ENCODE results near the gene KIF9. TPM values are rescaled to one million over a fixed set of nuclear protein-coding genes. Genes with fewer than 3 reads are reported as not detected.

KIF9 gene
- total and polyA plus RNA-seq, 7 donors, result 5.3 to 20.4 (median 14.6) TPM

DNA sequence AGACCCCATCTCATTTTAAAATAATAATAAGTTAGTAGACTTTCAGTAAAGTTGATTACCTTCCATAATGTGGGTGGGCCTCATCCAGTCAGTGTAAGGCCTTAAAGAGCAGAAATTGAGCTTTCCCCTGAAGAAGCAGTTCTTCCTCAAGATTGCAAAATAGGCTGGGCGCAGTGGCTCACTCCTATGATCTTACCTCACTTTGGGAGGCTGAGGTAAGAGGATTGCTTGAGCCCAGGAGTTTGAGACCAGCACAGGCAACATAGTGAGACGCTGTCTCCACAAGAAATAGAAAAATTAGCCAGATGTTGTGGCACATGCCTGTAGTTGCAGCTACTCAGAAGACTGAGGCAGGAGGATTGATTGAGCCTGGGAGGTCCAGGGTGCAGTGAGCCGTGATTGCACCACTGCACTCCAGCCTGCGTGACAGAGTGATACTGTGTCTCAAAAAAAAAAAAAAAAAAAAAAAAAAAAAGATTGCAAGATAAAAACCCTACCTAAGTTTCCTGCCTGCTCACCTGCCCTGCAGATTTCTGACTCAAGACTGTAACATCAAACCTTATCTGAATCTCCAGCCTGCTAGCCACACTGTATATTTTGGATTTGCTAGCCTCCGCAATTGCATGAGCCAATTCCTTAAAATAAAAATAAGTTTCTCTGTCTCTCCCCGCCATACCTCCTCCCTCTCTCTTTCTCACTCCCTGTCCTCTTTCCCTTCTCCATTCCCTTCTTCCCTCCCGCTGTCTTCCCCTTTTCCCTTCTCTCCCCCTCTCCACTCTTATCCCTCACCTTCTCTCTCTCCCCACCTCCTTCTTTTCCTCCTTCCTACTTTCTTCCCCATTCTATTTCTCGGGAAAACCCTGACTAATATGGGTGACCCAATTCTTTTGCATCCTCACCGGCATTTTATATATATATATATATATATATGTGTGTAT lies 17.1 kb upstream of the KIF9 start:
- peaks cover 0 to 17% (median 4%) of the 10 kb centered on the region in 4 donors for H3K36me3 ChIP-seq
- whole genome bisulfite sequencing, 2 donors, result 93% methylated on average over 9 of the region's 9 CpGs
- DNase-seq, result no peak
- no peaks in the 10 kb centered on the region for H3K27me3 ChIP-seq
- intact Hi-C loops (cut with DNase I), result no loop called here
- TF ChIP-seq POLR2A (IDR thresholded peaks at IDR 0.05) (no peak), EP300 (IDR thresholded peaks at IDR 0.05) (no peak), POLR2AphosphoS5 (IDR thresholded peaks at IDR 0.05) (no peak)
- TF ChIP-seq, protein P1, sequence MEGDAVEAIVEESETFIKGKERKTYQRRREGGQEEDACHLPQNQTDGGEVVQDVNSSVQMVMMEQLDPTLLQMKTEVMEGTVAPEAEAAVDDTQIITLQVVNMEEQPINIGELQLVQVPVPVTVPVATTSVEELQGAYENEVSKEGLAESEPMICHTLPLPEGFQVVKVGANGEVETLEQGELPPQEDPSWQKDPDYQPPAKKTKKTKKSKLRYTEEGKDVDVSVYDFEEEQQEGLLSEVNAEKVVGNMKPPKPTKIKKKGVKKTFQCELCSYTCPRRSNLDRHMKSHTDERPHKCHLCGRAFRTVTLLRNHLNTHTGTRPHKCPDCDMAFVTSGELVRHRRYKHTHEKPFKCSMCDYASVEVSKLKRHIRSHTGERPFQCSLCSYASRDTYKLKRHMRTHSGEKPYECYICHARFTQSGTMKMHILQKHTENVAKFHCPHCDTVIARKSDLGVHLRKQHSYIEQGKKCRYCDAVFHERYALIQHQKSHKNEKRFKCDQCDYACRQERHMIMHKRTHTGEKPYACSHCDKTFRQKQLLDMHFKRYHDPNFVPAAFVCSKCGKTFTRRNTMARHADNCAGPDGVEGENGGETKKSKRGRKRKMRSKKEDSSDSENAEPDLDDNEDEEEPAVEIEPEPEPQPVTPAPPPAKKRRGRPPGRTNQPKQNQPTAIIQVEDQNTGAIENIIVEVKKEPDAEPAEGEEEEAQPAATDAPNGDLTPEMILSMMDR (IDR thresholded peaks at IDR 0.05), result no peak
- peaks cover 0 to 14% (median 7%) of the 10 kb centered on the region in 4 donors for H3K4me1 ChIP-seq
- no peak overlapping the region for H3K4me3 ChIP-seq
- H3K9me3 ChIP-seq, result no peaks in the 10 kb centered on the region
- no peak overlapping the region for H3K27ac ChIP-seq

DNA sequence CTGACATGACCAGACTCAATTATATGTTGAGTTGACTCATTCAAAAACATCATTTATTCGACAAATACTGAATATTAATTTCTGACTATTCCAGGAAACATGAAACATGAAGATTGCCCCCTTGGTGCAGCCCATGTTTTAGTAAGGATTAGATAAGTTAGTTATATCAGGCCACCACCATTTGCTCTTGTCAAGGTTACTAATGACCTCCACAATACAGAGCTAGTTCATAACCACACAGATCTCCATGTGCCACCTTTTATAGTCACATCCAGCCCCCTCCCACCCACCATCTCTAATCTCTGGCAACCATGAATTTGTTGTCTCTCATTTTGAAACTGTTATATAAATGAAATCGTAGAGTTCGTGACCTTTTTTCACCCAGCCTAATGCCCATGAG lies 15.8 kb upstream of the KIF9 start:
- TF ChIP-seq, protein P1 (IDR thresholded peaks at IDR 0.05), result no peak
- TF ChIP-seq POLR2AphosphoS5 (IDR thresholded peaks at IDR 0.05), result no peak
- TF ChIP-seq POLR2A (IDR thresholded peaks at IDR 0.05), result no peak
- TF ChIP-seq EP300 (IDR thresholded peaks at IDR 0.05), result no peak
- WGBS, 2 donors, result 90 to 95% methylated on average over 3 of the region's 3 CpGs
- no peak for DNase-seq
- H3K4me3 ChIP-seq, result no peak overlapping the region
- peaks cover 0 to 15% (median 9%) of the 10 kb centered on the region in 4 donors for H3K4me1 ChIP-seq
- H3K27me3 ChIP-seq, result no peaks in the 10 kb centered on the region
- no peak overlapping the region for H3K27ac ChIP-seq
- H3K9me3 ChIP-seq, result no peaks in the 10 kb centered on the region
- intact Hi-C loops (cut with DNase I), result no loop called here
- peaks cover 0 to 17% (median 4%) of the 10 kb centered on the region in 4 donors for H3K36me3 ChIP-seq

GRCh38 chr3:47296562-47297302 lies 14.1 kb upstream of the KIF9 start:
- Histone ChIP-seq H3K9me3 (no peaks in the 10 kb centered on the region), H3K27ac (no peak overlapping the region), H3K4me1 (peaks cover 0 to 15% (median 9%) of the 10 kb centered on the region in 4 donors), H3K36me3 (peaks cover 0 to 5% (median under 1%) of the 10 kb centered on the region in 4 donors), H3K27me3 (no peaks in the 10 kb centered on the region), H3K4me3 (no peak overlapping the region)
- TF ChIP-seq EP300 (IDR thresholded peaks at IDR 0.05) (no peak), POLR2AphosphoS5 (IDR thresholded peaks at IDR 0.05) (no peak), POLR2A (IDR thresholded peaks at IDR 0.05) (no peak)
- TF ChIP-seq, protein P1 (IDR thresholded peaks at IDR 0.05), result no peak
- intact Hi-C loops (cut with DNase I), result no loop called here
- WGBS, 2 donors, result 82 to 83% methylated on average over 2 of the region's 2 CpGs
- no peak for DNase-seq

DNA sequence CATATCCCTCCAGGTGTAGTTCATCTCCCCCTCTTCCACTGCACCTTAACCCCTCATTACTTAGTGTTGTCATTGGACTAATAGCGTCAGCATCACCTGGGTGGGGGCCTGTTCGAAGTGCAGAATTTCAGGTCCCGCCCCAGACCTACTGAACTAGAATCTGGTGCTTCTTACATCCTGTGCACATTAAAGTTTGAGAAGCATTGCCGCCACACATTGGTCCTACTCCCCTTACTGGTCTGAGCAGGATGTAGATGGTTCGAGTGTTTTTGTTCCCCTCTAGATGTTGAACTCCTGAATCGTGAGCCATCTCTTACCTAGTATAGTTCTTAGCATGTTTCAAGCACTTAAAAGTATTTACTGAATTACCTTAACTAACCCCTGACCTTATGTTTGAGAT lies 13.4 kb upstream of the KIF9 start:
- no peak for DNase-seq
- intact Hi-C loops (cut with DNase I), result no loop called here
- Histone ChIP-seq H3K27ac (no peak overlapping the region), H3K36me3 (peaks cover 0 to 3% (median 0%) of the 10 kb centered on the region in 4 donors), H3K27me3 (no peaks in the 10 kb centered on the region), H3K4me1 (peaks cover 0 to 15% (median 9%) of the 10 kb centered on the region in 4 donors), H3K4me3 (no peak overlapping the region), H3K9me3 (no peaks in the 10 kb centered on the region)
- 77 to 92% methylated on average over 6 of the region's 6 CpGs for WGBS, 2 donors
- no peak for TF ChIP-seq EP300 (IDR thresholded peaks at IDR 0.05)
- no peak for TF ChIP-seq POLR2A (IDR thresholded peaks at IDR 0.05)
- TF ChIP-seq POLR2AphosphoS5 (IDR thresholded peaks at IDR 0.05), result no peak
- TF ChIP-seq, protein P1 (IDR thresholded peaks at IDR 0.05), result no peak

Measured in sigmoid colon (tissue), 7 donors.